ENCODE data around the gene NRN1L. TPM values are rescaled to one million over a fixed set of nuclear protein-coding genes. Genes with fewer than 3 reads are reported as not detected.
A peak's percentile ranks its signal among the peaks of the same experiment; 100 is the strongest.

Gene NRN1L
- total RNA-seq, 1 experiment from 2014 or later: not detected

DNA sequence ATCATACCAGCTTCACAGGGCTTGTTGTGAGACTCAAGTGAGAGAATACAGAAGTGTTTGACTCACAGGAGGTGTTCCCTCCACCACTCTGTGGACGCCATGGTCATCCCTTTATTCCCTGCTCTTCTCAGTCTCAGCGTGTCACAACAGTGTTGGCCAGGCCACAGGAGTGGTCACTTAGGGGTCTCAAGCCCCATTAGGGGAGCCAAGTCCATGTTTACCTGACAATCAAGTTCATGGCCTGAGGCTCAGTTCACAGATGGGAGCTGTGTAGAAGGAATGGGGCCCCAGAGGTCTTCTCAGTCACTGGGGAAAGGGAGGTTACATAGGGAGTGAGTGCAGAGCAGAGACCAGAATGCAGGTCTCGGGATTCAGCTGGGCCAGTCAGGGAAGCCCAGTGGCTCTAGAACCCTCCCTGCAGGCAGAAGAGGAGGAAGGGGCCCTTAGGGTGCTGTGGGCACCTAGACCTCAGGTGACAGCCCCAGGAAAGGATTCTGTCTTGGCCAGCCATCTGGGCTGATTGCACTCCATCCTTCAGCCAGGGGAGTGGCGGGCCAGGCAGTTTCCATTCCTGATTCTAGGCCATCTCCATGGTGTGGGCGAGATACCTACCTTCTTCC lies 27.6 kb upstream of the NRN1L start:
- ChIA-PET POLR2A (ENCODE audit: unreplicated experiment) (interaction anchor here (0.5 to 1.1 kb wide), 2 partner anchors 180 to 388 kb away, joined by 4 to 5 read pairs; partner anchors contain the start of gene PLA2G15), CTCF (no interaction called here)
- H3K9me2 ChIP-seq (ENCODE audit: insufficient read depth): no peaks in the 10 kb centered on the region
- peak overlapping the region; percentile 39 for H3K4me2 ChIP-seq
- no TSS peak for BruUV-seq (replicated peaks)
- peaks cover 52% of the 10 kb centered on the region for H3K4me1 ChIP-seq (replicated peaks; ENCODE audit: insufficient read depth)
- no peaks in the 10 kb centered on the region for H3K9me3 ChIP-seq (ENCODE audit: insufficient read depth, low read depth)
- peaks cover 13% of the 10 kb centered on the region; the same call in 1 of the 2 replicates for H3K36me3 ChIP-seq (ENCODE audit: low read depth)
- intact Hi-C loops (cut with micrococcal nuclease; ENCODE audit: unreplicated experiment): loop anchor here (5.0 kb wide), 2 partner anchors 140 to 180 kb away; partner anchors contain the start of gene GFOD2
- H3F3A ChIP-seq (ENCODE audit: insufficient read depth, low read depth): peaks cover 54% of the 10 kb centered on the region
- DNase-seq: no peak
- H3K79me2 ChIP-seq (ENCODE audit: low read depth): peaks cover 92% of the 10 kb centered on the region
- no peak overlapping the region for H2AFZ ChIP-seq
- no peak for TF ChIP-seq EZH2 (IDR thresholded peaks at IDR 0.05; ENCODE audit: low read depth)
- TF ChIP-seq, protein P1, sequence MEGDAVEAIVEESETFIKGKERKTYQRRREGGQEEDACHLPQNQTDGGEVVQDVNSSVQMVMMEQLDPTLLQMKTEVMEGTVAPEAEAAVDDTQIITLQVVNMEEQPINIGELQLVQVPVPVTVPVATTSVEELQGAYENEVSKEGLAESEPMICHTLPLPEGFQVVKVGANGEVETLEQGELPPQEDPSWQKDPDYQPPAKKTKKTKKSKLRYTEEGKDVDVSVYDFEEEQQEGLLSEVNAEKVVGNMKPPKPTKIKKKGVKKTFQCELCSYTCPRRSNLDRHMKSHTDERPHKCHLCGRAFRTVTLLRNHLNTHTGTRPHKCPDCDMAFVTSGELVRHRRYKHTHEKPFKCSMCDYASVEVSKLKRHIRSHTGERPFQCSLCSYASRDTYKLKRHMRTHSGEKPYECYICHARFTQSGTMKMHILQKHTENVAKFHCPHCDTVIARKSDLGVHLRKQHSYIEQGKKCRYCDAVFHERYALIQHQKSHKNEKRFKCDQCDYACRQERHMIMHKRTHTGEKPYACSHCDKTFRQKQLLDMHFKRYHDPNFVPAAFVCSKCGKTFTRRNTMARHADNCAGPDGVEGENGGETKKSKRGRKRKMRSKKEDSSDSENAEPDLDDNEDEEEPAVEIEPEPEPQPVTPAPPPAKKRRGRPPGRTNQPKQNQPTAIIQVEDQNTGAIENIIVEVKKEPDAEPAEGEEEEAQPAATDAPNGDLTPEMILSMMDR (conservative IDR thresholded peaks at IDR 0.05): no peak
- no peaks in the 10 kb centered on the region for H3K27me3 ChIP-seq (ENCODE audit: insufficient read depth, low read depth)
- peaks cover 94% of the 10 kb centered on the region for H4K20me1 ChIP-seq (ENCODE audit: insufficient read depth)
- H3K4me3 ChIP-seq: no peak overlapping the region
- H3K27ac ChIP-seq: peak overlapping the region; percentile 41

DNA sequence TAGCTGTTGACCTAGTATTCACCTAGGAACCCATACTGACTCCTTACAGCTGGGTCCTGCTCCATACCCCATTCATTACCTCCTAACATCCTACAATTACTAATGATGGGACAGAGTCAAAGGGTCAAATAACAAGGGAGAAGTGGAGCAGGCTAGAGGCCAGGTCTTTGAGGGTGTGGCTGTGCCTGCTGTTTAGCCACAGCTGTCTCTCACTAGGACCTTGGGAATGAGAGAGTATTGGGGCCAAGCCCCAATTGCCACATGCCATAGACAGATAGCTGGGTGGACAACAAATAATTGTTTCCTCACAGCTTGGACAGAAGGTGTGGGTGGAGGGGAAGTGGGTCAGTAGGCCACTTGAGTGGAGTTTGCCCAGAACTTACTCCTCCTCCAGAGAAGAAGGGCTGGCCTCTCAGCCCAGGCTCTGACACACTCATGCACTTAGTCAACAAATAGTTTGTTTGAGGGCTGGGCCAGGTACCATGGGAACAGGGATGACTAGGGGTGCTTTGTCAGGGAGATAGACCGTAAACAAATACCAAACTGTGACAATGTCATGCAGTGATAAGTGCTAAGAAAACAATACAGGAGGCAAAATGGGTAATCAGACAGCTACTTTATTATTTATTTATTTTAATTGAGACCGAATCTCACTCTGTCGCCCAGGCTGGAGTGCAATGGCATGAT lies 27.0 kb upstream of the NRN1L start:
- Histone ChIP-seq H3K4me3 (no peak overlapping the region; the same call in 1 of the 2 replicates), H3K36me3 (ENCODE audit: low read depth) (peaks cover 15% of the 10 kb centered on the region; the same call in 1 of the 2 replicates), H3F3A (ENCODE audit: insufficient read depth, low read depth) (peaks cover 54% of the 10 kb centered on the region), H3K27me3 (ENCODE audit: insufficient read depth, low read depth) (no peaks in the 10 kb centered on the region), H3K9me3 (ENCODE audit: insufficient read depth, low read depth) (no peaks in the 10 kb centered on the region), H3K4me1 (replicated peaks; ENCODE audit: insufficient read depth) (peaks cover 52% of the 10 kb centered on the region), H3K79me2 (ENCODE audit: low read depth) (peaks cover 92% of the 10 kb centered on the region), H3K27ac (peak overlapping the region; percentile 69), H3K9me2 (ENCODE audit: insufficient read depth) (no peaks in the 10 kb centered on the region), H4K20me1 (ENCODE audit: insufficient read depth) (peaks cover 95% of the 10 kb centered on the region), H2AFZ (no peak overlapping the region), H3K4me2 (peak overlapping the region; percentile 62)
- intact Hi-C loops (cut with micrococcal nuclease; ENCODE audit: unreplicated experiment): loop anchor here (5.0 kb wide), 2 partner anchors 140 to 180 kb away; partner anchors contain the start of gene GFOD2
- POLR2A ChIA-PET (ENCODE audit: unreplicated experiment): interaction anchor here (0.5 to 1.1 kb wide), 4 partner anchors 13 to 387 kb away, joined by 3 to 8 read pairs (median 4); partner anchors contain the start of gene PLA2G15
- TF ChIP-seq EZH2 (IDR thresholded peaks at IDR 0.05; ENCODE audit: low read depth): no peak
- TF ChIP-seq, protein P1 (conservative IDR thresholded peaks at IDR 0.05): no peak
- no TSS peak for BruUV-seq (replicated peaks)
- CTCF ChIA-PET: interaction anchor here (0.6 kb wide), 1 partner anchor 183 kb away, joined by 3 read pairs; no protein-coding TSS in a partner anchor
- peak; percentile 88 to 98 for DNase-seq

DNA sequence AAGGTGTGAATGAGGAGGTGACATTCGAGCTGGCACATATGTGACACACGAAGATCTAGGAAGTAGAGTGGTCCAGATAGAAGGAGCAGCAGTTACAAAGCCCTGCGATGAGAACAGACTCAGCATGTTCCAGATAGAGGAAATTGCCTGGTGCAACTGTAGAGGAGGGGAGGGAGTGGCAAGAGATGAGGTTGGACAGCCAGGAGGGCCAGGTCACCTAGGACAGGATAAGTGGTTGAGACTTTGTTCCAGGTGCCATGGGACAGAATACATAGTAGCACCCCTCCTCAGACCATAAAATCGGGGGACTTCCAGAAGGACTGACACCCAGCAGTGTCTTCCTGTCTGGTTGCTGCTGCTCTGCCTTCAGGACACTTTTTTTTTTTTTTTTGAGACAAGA lies 26.2 kb upstream of the NRN1L start:
- ChIA-PET CTCF (interaction anchor here (0.6 kb wide), 1 partner anchor 8 kb away, joined by 3 read pairs; no protein-coding TSS in a partner anchor), POLR2A (ENCODE audit: unreplicated experiment) (no interaction called here)
- Histone ChIP-seq H3K9me3 (ENCODE audit: insufficient read depth, low read depth) (no peaks in the 10 kb centered on the region), H3K27ac (peak overlapping the region; percentile 69), H3K4me2 (peak overlapping the region; percentile 62), H3K36me3 (ENCODE audit: low read depth) (peaks cover 15% of the 10 kb centered on the region; the same call in 1 of the 2 replicates), H3K4me1 (replicated peaks; ENCODE audit: insufficient read depth) (peaks cover 52% of the 10 kb centered on the region), H3K27me3 (ENCODE audit: insufficient read depth, low read depth) (no peaks in the 10 kb centered on the region), H3K9me2 (ENCODE audit: insufficient read depth) (no peaks in the 10 kb centered on the region), H2AFZ (no peak overlapping the region), H3K4me3 (no peak overlapping the region; the same call in 1 of the 2 replicates), H3F3A (ENCODE audit: insufficient read depth, low read depth) (peaks cover 54% of the 10 kb centered on the region), H4K20me1 (ENCODE audit: insufficient read depth) (peaks cover 94% of the 10 kb centered on the region), H3K79me2 (ENCODE audit: low read depth) (peaks cover 93% of the 10 kb centered on the region)
- DNase-seq: no peak
- TF ChIP-seq EZH2 (IDR thresholded peaks at IDR 0.05; ENCODE audit: low read depth): no peak
- TF ChIP-seq, protein P1 (conservative IDR thresholded peaks at IDR 0.05): no peak
- intact Hi-C loops (cut with micrococcal nuclease; ENCODE audit: unreplicated experiment): loop anchor here (5.0 kb wide), 2 partner anchors 141 to 181 kb away; partner anchors contain the start of gene GFOD2
- TSS peak; percentile 3 for BruUV-seq (replicated peaks)

Data from PC-9 (cell line).